Measurements from ENCODE around the gene KRTAP1-4. TPM values are rescaled to one million over a fixed set of nuclear protein-coding genes. Genes with fewer than 3 reads are reported as not detected.
A peak's percentile ranks its signal among the peaks of the same experiment; 100 is the strongest.
"Not testable (repeated sequence)": the region's sequence is repeated elsewhere in the genome, so short reads cannot be mapped to it uniquely, and the experiment has no call there.

The KRTAP1-4 gene
- total RNA-seq, 1 donor from 2014 or later = not detected

- no peak for DNase-seq (ENCODE audit: extremely low spot score, unreplicated experiment)
- Mint-ChIP-seq H3K36me3 (ENCODE audit: unreplicated experiment) (no peaks in the 10 kb centered on the region), H3K27me3 (ENCODE audit: unreplicated experiment) (no peaks in the 10 kb centered on the region), H3K9me3 (ENCODE audit: unreplicated experiment) (no peaks in the 10 kb centered on the region), H3K4me3 (ENCODE audit: unreplicated experiment) (no peak overlapping the region), H3K4me1 (ENCODE audit: unreplicated experiment) (peaks cover 21% of the 10 kb centered on the region), H3K27ac (ENCODE audit: unreplicated experiment) (no peak overlapping the region)
- TF ChIP-seq, protein P1, sequence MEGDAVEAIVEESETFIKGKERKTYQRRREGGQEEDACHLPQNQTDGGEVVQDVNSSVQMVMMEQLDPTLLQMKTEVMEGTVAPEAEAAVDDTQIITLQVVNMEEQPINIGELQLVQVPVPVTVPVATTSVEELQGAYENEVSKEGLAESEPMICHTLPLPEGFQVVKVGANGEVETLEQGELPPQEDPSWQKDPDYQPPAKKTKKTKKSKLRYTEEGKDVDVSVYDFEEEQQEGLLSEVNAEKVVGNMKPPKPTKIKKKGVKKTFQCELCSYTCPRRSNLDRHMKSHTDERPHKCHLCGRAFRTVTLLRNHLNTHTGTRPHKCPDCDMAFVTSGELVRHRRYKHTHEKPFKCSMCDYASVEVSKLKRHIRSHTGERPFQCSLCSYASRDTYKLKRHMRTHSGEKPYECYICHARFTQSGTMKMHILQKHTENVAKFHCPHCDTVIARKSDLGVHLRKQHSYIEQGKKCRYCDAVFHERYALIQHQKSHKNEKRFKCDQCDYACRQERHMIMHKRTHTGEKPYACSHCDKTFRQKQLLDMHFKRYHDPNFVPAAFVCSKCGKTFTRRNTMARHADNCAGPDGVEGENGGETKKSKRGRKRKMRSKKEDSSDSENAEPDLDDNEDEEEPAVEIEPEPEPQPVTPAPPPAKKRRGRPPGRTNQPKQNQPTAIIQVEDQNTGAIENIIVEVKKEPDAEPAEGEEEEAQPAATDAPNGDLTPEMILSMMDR (IDR thresholded peaks at IDR 0.05) = no peak
Observed at GRCh38 chr17:41067281-41067680, 37.3 kb upstream of the KRTAP1-4 start.

DNA sequence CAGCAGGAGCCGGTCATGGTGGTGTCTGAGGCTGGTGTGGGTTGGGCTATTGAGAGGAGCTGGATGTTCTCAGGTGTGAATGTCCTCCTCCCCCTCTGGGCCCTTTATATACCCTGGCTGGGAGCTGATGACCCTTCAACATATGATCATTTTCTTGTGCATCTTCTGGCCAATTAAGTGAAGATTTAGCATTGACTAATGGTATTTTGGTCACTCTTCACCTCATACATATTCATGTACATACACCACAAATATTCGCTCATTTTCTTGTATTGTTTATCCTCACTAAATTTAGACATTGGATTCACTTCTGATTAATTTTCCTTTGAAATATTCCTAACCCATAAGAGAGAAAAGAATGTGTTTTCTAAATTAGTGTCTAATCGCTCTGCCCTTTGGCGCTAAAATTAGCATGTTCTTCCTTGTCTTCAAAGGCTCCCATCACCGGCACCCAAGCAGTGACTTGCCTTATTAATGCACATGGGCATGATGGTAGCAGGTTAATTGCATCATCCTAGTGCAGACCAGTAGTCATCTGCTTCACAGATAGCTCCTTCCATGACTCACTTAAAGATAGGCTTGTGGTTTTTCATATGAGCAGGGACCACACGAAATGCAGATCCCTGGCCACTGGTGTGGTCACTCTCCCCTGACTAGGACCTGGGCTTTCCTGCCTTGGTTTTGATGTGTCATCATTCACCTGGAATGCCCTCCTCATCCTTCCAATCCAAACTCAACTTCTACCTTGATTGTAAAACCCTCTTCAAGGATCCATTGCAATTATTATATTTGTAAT is 36.0 kb upstream of the KRTAP1-4 start, which contains the start of gene KRTAP2-4:
TSS of gene KRTAP2-4 (minus strand) at position 51 of the 796 bp plus-strand sequence. CDS start at position 17, 34 bp downstream.
- Mint-ChIP-seq H3K4me1 (ENCODE audit: unreplicated experiment) (peaks cover 34% of the 10 kb centered on the region), H3K27ac (ENCODE audit: unreplicated experiment) (no peak within 1 kb of the TSS)
- TF ChIP-seq, protein P1 (IDR thresholded peaks at IDR 0.05) = no peak

GRCh38 chr17:41065016-41065689 is 35.2 kb upstream of the KRTAP1-4 start:
- DNase-seq (ENCODE audit: extremely low spot score, unreplicated experiment); H3K9me3 Mint-ChIP-seq (ENCODE audit: unreplicated experiment); H3K27me3 Mint-ChIP-seq (ENCODE audit: unreplicated experiment); H3K36me3 Mint-ChIP-seq (ENCODE audit: unreplicated experiment); H3K27ac Mint-ChIP-seq (ENCODE audit: unreplicated experiment); H3K4me3 Mint-ChIP-seq (ENCODE audit: unreplicated experiment): not testable (repeated sequence)
- peaks cover 42% of the 10 kb centered on the region for H3K4me1 Mint-ChIP-seq (ENCODE audit: unreplicated experiment)

More for the DNA sequence above, 36.0 kb upstream of the KRTAP1-4 start, which contains the start of gene KRTAP2-4:
- Mint-ChIP-seq H3K4me3 (ENCODE audit: unreplicated experiment) (no peak within 1 kb of the TSS), H3K9me3 (ENCODE audit: unreplicated experiment) (no peaks in the 10 kb centered on the region), H3K27me3 (ENCODE audit: unreplicated experiment) (no peaks in the 10 kb centered on the region), H3K36me3 (ENCODE audit: unreplicated experiment) (no peaks in the 10 kb centered on the region)
- DNase-seq (ENCODE audit: extremely low spot score, unreplicated experiment) = no peak

GRCh38 chr17:41064301-41064700 is 34.3 kb upstream of the KRTAP1-4 start:
- no peaks in the 10 kb centered on the region for H3K9me3 Mint-ChIP-seq (ENCODE audit: unreplicated experiment)
- no peaks in the 10 kb centered on the region for H3K36me3 Mint-ChIP-seq (ENCODE audit: unreplicated experiment)
- no peak overlapping the region for H3K27ac Mint-ChIP-seq (ENCODE audit: unreplicated experiment)
- H3K27me3 Mint-ChIP-seq (ENCODE audit: unreplicated experiment) = no peaks in the 10 kb centered on the region
- H3K4me3 Mint-ChIP-seq (ENCODE audit: unreplicated experiment) = no peak overlapping the region
- DNase-seq (ENCODE audit: extremely low spot score, unreplicated experiment) = no peak
- TF ChIP-seq, protein P1 (IDR thresholded peaks at IDR 0.05) = no peak
- H3K4me1 Mint-ChIP-seq (ENCODE audit: unreplicated experiment) = peaks cover 48% of the 10 kb centered on the region

DNA sequence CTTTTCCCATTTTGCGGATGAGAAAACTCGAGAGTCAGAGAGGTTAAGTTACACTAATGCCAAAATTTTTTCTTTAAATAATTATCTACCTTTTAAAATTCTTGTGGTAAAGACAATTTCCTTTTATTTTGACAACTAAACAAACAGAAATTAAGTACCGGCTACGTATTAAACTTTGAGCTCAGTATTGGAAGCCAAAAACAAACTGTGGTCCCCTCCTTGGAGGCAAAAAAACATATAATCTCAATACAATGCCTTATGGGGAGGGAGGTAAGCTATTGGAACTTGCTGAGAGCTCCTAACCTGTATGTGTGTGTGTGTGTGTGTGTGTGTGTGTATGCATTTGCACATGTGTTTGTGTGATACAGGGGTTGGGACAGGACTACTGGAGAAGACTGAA is 33.5 kb upstream of the KRTAP1-4 start:
- H3K27ac Mint-ChIP-seq (ENCODE audit: unreplicated experiment) = peak overlapping the region; percentile 90
- peaks cover 54% of the 10 kb centered on the region for H3K4me1 Mint-ChIP-seq (ENCODE audit: unreplicated experiment)
- no peaks in the 10 kb centered on the region for H3K9me3 Mint-ChIP-seq (ENCODE audit: unreplicated experiment)
- H3K27me3 Mint-ChIP-seq (ENCODE audit: unreplicated experiment) = no peaks in the 10 kb centered on the region
- DNase-seq (ENCODE audit: extremely low spot score, unreplicated experiment) = no peak
- H3K4me3 Mint-ChIP-seq (ENCODE audit: unreplicated experiment) = no peak overlapping the region
- TF ChIP-seq, protein P1 (IDR thresholded peaks at IDR 0.05) = no peak
- H3K36me3 Mint-ChIP-seq (ENCODE audit: unreplicated experiment) = no peaks in the 10 kb centered on the region

All from osteocyte (in vitro differentiated cells).